Gastrocnemius medialis (tissue), 4 donors: ENCODE measurements around the gene NSL1. TPM values are rescaled to one million over a fixed set of nuclear protein-coding genes. Genes with fewer than 3 reads are reported as not detected.

Experiments used
- ATAC-seq, 2 donors: fragments of 150-250 bp; one replicate each; pipeline ENCODE4 v1.9.1; 2016
- DNase-seq, 2 donors: peaks; one replicate each; pipeline ENCODE4 v3.0.0-alpha.2; 2019
- H3K27ac ChIP-seq, 4 donors: fragments of 200-600 bp; sonication (generic); 1 replicate in 1 of 4; 2 replicates in 3 of 4; pipeline ENCODE4 v1.5.1; 2016 to 2018; ENCODE audit warnings: mild to moderate bottlenecking in 2 of 4, moderate library complexity in 1 of 4
- H3K27me3 ChIP-seq, 3 donors: fragments of 200-600 bp; sonication (generic) in 2 of 3; 1 replicate in 1 of 3; 2 replicates in 2 of 3; pipeline versions ENCODE4 v1.5.1 to v1.6.0; 2016 to 2019; ENCODE audit warnings: mild to moderate bottlenecking in 1 of 3, moderate library complexity in 1 of 3
- H3K36me3 ChIP-seq, 2 donors: fragments of 200-600 bp; sonication (generic) in 1 of 2; one replicate each; pipeline ENCODE4 v1.5.1; 2017 to 2018
- H3K4me1 ChIP-seq, 2 donors: fragments of 200-600 bp; sonication (generic) in 1 of 2; one replicate each; pipeline ENCODE4 v1.5.1; 2016 to 2017; ENCODE audit warnings: mild to moderate bottlenecking in 2 of 2
- H3K4me3 ChIP-seq, 4 donors: fragments of 200-600 bp; sonication (generic) in 3 of 4; 1 replicate in 1 of 4; 2 replicates in 3 of 4; pipeline ENCODE4 v1.5.1; 2016 to 2019; ENCODE audit warnings: mild to moderate bottlenecking in 2 of 4
- H3K9me3 ChIP-seq, 3 donors: fragments of 200-600 bp; sonication (generic) in 2 of 3; 1 replicate in 1 of 3; 2 replicates in 2 of 3; pipeline ENCODE4 v1.5.1; 2016 to 2019
- CTCF ChIP-seq, 5 experiments: fragments of 450-650 bp in 3 of 5; fragments of 200-600 bp in 2 of 5; sonication (generic) in 2 of 5; IDR thresholded peaks in 4 of 5; conservative IDR thresholded peaks in 1 of 5; 1 replicate in 4 of 5; 2 replicates in 1 of 5; pipeline ENCODE4 v1.5.1; 2016 to 2019; ENCODE audit warnings: antibody characterized with exemption in 5 of 5, mild to moderate bottlenecking in 3 of 5, moderate library complexity in 3 of 5
- POLR2A ChIP-seq, 2 donors: fragments of 450-650 bp; IDR thresholded peaks; one replicate each; pipeline ENCODE4 v1.6.1; 2017; ENCODE audit warnings: antibody characterized with exemption in 2 of 2, mild to moderate bottlenecking in 2 of 2, moderate library complexity in 2 of 2
- in situ Hi-C, 4 donors: fragments of 200-750 bp; cut with MboI; loops; one replicate each; pipeline versions ENCODE4 v1.15.0 to v1.8.0; 2017; ENCODE audit warnings: low sequenced_read_pairs in 4 of 4
- intact Hi-C: fragments of 100-400 bp; cut with DNase I; formaldehyde crosslinking; loops from one replicate; pipeline ENCODE4 v1.15.1; 2023; ENCODE audit warnings: low total_unique reads
- total RNA-seq, 4 donors: library from RNA; depleted of rRNA; stranded (reverse); fragments of >200 nt; gene quantifications; one replicate each; pipeline versions ENCODE4 v1.1.0 to v1.2.3, GENCODE V29; 2016

NSL1 gene
- total RNA-seq, 4 donors from 2014 or later = 21.3 to 42.6 (median 28.2) TPM

- TF ChIP-seq CTCF (IDR thresholded peaks at IDR 0.05 in 4 of 5, conservative IDR thresholded peaks at IDR 0.05 in 1 of 5) = no peak
- TF ChIP-seq POLR2A (IDR thresholded peaks at IDR 0.05) = no peak
- H3K4me1 ChIP-seq = peaks cover 13 to 23% of the 10 kb centered on the region in 2 donors
- DNase-seq = no peak
- peak overlapping the region; percentile 87 to 96 (median 90) for H3K27ac ChIP-seq
- H3K9me3 ChIP-seq = no peaks in the 10 kb centered on the region
- in situ Hi-C loops = loop anchor here in 1 of 4 donors (10.0 kb wide), 2 partner anchors 128 to 222 kb away; partner anchors contain the start of gene ANGEL2
- peaks cover 0 to 19% of the 10 kb centered on the region in 2 donors for H3K36me3 ChIP-seq
- intact Hi-C loops = loop anchor here (5.0 kb wide), 2 partner anchors 65 to 225 kb away; partner anchors contain the start of genes ANGEL2 and FLVCR1
- H3K27me3 ChIP-seq = no peaks in the 10 kb centered on the region
- peak overlapping the region; percentile 76 to 98 (median 94) for H3K4me3 ChIP-seq
- ATAC-seq = no peak
Measured at GRCh38 chr1:212792396-212792908, 875 bp upstream of the NSL1 start.

- intact Hi-C loops (loop anchor here (1.0 to 5.0 kb wide), 3 partner anchors 66 to 226 kb away; partner anchors contain the start of genes ANGEL2 and FLVCR1), in situ Hi-C loops (loop anchor here in 1 of 4 donors (10.0 kb wide), 2 partner anchors 126 to 224 kb away; partner anchors contain the start of gene ANGEL2)
- DNase-seq (no peak), ATAC-seq (peak; percentile 51 to 61)
- TF ChIP-seq POLR2A (IDR thresholded peaks at IDR 0.05) (no peak), CTCF (IDR thresholded peaks at IDR 0.05 in 4 of 5, conservative IDR thresholded peaks at IDR 0.05 in 1 of 5) (no peak)
- Histone ChIP-seq H3K4me1 (peaks cover 13 to 23% of the 10 kb centered on the region in 2 donors), H3K9me3 (no peaks in the 10 kb centered on the region), H3K4me3 (peak overlapping the region; percentile 76 to 98 (median 94)), H3K36me3 (peaks cover 0 to 19% of the 10 kb centered on the region in 2 donors), H3K27ac (peak overlapping the region; percentile 87 to 96 (median 90)), H3K27me3 (no peaks in the 10 kb centered on the region)
Measured at GRCh38 chr1:212791261-212791675, 309 bp downstream of the NSL1 start.

- H3K27ac ChIP-seq = no peak overlapping the region
- no peaks in the 10 kb centered on the region for H3K9me3 ChIP-seq
- peaks cover 8 to 21% of the 10 kb centered on the region in 2 donors for H3K4me1 ChIP-seq
- H3K27me3 ChIP-seq = no peaks in the 10 kb centered on the region
- TF ChIP-seq CTCF (IDR thresholded peaks at IDR 0.05 in 4 of 5, conservative IDR thresholded peaks at IDR 0.05 in 1 of 5) (no peak), POLR2A (IDR thresholded peaks at IDR 0.05) (no peak)
- ATAC-seq = no peak
- no peak overlapping the region for H3K4me3 ChIP-seq
- H3K36me3 ChIP-seq = peaks cover 0 to 28% of the 10 kb centered on the region in 2 donors
- in situ Hi-C loops = no loop called here
- no peak for DNase-seq
- intact Hi-C loops = no loop called here
Measured at GRCh38 chr1:212785871-212786270, 5.7 kb downstream of the NSL1 start.

GRCh38 chr1:212783976-212784375 lies 7.6 kb downstream of the NSL1 start:
- Histone ChIP-seq H3K36me3 (peaks cover 0 to 28% of the 10 kb centered on the region in 2 donors), H3K27ac (no peak overlapping the region), H3K9me3 (no peaks in the 10 kb centered on the region), H3K4me3 (no peak overlapping the region), H3K4me1 (peaks cover 0 to 9% of the 10 kb centered on the region in 2 donors), H3K27me3 (no peaks in the 10 kb centered on the region)
- no peak for TF ChIP-seq POLR2A (IDR thresholded peaks at IDR 0.05)
- TF ChIP-seq CTCF (IDR thresholded peaks at IDR 0.05 in 4 of 5, conservative IDR thresholded peaks at IDR 0.05 in 1 of 5) = no peak
- DNase-seq = no peak
- intact Hi-C loops (no loop called here), in situ Hi-C loops (no loop called here)
- ATAC-seq = no peak
